Measurements from ENCODE around the gene PLP1.
A peak's percentile ranks its signal among the peaks of the same experiment; 100 is the strongest.
"Not testable (repeated sequence)": the region's sequence is repeated elsewhere in the genome, so short reads cannot be mapped to it uniquely, and the experiment has no call there.

PLP1 gene

DNA sequence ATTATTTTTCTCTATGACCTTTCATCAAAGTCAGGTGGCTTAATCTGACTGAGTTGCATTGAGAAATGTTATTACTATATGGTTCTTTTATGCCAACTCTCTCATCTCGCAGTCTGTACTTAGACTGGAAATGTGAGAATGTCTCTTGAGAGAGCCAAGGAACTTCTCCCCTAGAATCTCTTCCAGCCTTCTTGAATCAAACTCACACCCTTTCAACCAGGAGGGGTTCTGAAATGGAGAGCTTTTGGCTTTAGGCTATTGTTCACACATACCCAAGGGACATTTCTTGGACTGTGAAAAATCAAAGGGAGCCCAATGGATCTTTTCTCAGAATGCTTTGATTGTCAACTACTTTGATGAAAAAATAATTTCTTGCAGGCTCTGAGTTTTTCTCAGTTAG lies 5.1 kb downstream of the PLP1 start:
- DNase-seq = no peak

DNA sequence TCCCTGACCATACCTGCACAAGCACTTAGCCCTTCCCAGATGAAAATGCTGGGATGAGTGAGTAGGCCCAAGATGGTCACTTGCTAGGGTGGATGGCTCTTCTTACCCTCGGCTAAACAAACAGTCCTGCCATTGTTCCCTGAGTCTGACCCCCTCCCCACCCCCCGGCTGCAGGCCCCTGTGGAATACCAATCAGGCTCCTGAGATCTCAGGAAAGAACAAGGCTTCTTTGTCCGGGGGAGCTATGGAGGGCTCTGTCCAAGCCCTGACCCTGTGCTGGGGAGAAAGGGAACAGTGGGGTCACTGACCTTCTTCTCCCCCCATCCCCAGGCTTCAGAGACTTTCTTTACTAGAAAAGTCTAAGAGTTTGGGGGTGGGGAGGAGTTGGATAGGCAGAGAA lies 6.0 kb downstream of the PLP1 start:
- no peak for DNase-seq

DNA sequence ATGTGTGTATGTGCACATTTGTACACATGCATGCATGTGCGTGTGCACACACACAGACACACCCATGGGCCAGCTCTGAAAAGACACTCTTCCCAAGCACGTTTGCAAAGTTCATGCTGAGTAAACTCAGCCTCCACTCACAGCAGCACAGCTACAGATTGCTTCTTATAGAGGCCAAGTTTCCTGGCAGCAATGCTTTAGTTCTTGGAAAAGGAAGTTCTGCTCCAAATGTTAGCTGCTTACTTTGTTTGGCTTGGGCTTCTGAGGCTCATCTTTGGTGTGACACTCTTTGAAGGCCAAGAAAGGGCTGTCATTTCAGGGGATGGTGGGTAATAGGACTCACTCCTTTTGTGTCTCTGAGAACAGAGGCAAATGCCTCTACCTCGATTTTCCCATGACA lies 6.6 kb downstream of the PLP1 start:
- no peak for DNase-seq

DNA sequence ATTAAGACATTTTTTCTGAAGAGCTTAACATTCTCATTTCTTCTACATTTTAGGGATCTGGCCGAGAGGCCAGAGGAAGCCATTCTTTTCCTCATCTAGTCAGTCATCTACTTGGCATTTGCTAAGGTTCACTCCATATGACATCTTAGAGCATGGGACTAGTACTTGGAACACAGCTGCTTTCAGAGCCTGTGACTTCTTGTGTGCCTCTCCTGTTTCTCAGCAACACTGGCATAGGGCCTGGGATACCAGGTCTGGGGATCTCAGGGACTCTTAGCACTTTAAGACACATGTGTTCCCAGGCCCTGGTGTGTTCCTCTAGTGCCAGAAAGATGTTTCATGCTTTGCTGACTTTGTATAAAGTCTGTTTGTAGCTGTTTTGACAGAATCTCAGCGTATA lies 7.3 kb downstream of the PLP1 start:
- no peak for DNase-seq

DNA sequence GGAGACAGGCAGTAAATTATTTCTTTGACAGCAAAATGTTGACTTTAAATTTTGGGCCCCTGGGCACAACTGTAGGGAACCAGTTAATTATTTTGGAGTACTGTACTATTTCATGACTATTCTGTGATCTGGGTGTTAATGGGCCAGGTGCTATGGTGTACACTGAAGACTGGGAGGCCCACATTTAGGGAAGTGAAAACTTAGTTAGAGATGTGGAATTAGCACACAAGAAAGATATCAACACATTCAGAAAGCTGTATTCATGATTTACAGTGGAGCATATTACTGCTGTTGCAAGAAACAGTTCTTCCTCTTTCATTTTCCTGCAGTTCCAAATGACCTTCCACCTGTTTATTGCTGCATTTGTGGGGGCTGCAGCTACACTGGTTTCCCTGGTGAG lies 12.4 kb downstream of the PLP1 start:
- no peak for DNase-seq

DNA sequence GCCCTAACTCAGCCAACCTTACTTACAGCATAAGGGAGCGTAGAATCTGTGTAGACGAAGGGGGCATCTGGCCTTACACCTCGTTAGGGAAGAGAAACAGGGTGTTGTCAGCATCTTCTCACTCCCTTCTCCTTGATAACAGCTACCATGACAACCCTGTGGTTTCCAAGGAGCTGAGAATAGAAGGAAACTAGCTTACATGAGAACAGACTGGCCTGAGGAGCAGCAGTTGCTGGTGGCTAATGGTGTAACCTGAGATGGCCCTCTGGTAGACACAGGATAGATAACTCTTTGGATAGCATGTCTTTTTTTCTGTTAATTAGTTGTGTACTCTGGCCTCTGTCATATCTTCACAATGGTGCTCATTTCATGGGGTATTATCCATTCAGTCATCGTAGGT lies 14.6 kb downstream of the PLP1 start:
- no peak for DNase-seq

DNA sequence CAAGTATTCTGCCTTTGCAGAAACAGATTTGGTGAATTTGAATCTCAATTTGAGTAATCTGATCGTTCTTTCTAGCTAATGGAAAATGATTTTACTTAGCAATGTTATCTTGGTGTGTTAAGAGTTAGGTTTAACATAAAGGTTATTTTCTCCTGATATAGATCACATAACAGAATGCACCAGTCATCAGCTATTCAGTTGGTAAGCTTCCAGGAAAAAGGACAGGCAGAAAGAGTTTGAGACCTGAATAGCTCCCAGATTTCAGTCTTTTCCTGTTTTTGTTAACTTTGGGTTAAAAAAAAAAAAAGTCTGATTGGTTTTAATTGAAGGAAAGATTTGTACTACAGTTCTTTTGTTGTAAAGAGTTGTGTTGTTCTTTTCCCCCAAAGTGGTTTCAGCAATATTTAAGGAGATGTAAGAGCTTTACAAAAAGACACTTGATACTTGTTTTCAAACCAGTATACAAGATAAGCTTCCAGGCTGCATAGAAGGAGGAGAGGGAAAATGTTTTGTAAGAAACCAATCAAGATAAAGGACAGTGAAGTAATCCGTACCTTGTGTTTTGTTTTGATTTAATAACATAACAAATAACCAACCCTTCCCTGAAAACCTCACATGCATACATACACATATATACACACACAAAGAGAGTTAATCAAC lies 15.3 kb downstream of the PLP1 start:
- DNase-seq = no peak

DNA sequence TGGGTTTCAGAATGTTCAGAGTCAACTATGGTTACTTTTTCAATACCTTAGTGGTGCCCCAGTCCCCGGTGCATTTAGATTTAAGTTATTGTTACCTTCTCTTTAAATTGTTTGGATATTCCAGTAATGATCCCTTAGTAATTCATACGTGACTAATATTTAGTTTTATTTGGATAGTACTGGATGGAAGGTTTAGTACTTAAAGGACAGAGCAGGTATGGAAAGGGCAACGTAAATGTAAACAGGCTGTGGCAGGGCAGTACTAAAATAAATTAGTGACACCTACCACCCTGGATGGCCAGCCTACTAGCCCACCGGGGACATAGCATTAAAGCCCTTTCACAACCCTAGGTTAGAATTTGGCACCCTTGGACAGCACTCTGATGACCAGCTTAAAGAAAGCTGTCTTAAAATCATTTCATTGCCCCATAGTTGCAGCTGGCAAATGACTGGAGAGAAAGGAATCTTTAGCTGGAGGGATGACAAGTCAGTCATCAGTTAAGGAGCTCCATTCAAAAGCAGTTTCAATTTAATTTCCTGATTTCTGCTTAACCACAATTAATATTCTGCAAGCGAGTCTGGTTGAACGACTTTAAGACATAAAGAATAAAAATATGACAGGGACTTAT lies 16.4 kb downstream of the PLP1 start:
- no peak for DNase-seq

DNA sequence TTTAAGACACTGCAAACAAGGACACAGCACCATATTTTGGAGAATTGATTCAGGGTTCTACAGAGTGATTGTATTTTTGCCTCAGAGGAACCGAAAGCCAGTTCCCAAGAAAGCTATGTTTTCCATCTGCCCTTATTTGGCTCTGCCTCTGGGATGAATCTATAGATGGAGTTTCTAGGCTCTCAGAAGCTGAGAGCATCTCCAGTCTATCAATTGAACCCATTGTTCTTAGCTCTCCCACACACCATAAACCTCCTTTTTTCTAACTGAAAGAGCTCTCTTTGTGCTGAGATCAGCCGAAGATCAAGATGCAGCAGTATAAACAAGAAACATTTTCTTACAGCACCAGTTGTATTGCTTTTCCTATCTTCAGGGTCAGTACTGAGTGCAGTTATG lies 16.9 kb downstream of the PLP1 start:
- no peak for DNase-seq

DNA sequence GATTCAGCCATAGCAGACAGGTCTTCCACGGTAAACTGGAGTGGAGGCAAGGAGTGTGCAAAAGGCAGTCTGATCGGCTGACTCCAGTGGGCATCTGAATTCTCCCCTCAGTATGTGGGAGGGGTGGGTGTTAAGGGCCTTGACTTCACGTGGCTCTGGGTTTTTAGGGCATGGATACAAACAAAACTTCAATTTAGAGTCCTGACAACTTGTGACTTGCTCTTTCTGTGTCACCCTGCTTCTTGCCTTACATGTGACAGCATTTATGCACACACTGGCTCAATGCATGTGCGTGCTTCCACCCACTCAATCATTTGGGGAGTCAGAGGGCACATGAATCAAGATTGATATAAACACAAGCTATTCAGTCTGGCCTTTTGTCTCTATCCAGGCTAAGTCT lies 17.5 kb downstream of the PLP1 start:
- DNase-seq = no peak

DNA sequence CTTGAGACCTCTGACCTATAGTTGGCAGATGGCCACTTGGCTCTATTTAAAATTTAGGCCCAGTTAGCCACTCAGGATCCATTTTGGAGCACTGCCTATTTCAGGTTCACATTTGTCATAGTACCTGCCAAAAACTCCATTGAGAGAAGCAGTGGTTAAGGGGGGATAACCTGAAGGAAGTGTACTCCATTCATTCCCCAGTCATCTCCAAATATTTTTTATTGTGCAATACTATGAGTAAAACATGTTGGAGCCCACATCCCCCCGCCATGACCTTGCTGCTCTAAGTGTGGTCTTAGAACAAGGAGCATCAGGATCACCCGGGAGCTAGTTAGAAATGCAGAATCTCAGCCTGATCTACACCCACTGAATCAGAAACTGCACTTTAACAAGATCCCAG lies 21.1 kb downstream of the PLP1 start:
- no peak for DNase-seq

DNA sequence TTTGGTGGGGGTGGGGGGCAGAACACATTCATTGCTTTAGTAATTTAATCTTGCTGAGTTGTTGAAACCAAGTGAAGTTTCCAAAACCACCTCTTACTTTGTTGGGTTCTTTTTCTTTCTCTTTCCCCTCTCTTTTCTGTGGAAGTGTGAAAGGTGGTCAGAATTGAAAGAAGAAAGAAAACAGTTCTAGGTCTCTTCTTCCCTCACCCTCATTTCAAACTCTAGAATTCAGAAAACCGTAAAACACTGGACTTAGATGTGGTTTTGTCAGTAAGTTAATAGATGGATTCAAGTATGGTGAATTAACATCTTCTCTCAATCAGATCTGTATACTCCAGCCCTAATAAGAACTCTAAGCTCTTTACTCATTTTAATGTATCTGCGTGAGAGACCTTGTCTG lies 23.7 kb downstream of the PLP1 start:
- DNase-seq = no peak

DNA sequence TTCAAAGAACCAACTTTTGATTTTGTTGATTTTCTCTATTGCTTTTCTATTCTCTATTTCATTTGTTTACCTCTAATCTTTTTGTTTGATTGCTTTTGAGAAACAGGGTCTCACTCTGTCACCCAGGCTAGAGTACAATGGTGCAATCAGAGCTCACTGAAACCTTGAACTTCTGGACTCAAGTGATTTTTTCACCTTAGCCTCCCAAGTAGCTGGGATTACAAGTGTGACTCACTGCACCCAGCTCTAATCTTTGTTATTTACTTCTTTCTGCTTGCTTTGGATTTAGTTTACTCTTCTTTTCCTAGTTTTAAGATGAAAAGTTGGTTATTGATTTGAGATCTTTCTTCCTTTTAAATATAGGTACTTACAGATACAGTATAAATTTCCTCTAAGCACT lies 29.2 kb downstream of the PLP1 start:
- no peak for DNase-seq

DNA sequence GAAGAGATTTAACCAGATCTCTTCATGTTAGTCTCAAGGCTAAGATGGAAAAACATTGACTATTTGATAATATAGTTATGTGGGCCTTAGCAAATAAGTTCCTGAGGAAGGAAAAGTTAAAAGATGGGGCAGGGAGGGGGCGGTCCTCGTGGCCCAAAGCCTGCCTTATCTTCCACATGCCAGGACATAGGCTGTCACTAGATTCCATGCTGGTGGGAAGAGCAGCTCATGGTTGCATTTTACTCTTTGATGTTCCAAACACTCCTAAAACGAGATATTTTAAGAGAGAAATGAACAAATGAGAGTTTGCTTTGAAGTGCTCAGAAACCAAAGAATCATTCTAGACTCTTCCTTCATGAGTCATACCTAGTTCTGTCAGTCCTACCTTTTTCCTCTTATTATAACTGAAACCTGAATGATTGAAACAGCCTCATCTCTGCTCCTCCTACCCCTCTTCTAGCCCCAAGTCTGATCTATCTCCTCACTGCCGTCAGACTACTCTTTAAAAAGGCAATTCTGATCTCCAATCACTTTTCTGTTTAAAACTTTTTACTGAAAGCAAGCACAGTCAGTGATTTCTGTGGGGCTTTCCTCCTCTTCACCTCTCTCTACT lies 30.3 kb downstream of the PLP1 start:
- no peak for DNase-seq

DNA sequence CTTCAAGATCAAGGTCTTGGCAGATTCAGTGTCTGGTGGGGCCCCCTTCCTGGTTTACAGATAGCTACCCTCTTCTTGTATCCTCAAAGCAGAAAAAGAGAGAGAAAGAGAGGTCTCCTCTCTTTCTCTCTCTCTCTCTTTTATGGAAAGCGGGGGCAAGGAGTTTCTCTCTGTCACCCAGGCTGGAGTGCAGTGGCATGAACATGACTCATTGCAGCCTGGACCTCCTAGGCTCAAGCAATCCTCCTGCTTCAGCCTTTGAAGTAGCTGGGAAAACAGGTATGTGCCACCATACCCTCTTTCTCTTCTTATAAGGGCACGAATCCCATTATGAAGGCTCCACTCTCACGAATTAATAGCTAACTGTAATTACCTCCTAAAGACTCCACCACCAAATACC lies 35.2 kb downstream of the PLP1 start:
- DNase-seq = no peak

DNA sequence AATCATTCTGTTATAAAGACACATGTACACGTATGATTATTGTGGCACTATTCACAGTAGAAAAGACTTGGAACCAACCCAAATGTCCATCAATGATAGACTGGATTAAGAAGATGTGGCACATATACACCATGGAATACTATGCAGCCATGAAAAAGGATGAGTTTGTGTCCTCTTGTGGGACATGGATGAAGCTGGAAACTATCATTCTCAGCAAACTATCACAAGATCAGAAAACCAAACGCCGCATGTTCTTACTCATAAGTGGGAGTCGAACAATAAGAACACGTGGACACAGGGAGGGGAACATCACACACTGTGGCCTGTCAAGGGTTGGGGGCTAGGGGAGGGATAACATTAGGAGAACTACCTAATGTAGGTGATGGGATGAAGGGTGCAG lies 40.5 kb downstream of the PLP1 start:
- DNase-seq = not testable (repeated sequence)

DNA sequence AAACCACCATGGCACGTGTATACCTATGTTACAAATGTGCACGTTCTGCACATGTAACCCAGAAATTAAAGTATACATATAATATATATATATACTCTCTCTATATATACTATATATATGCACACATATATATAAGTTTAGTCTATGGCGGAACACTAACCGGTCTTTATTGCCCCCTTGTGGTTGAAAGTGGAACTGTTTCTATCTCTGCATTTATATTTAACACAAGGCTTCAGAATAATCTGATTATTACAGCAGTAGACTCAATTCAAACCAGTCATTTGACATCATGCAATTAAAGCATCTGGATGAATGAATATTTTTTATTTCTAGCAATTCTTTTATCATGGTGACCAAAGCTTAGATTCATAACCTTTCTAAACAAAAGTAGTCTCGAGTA lies 40.9 kb downstream of the PLP1 start:
- peak; percentile 21 for DNase-seq

DNA sequence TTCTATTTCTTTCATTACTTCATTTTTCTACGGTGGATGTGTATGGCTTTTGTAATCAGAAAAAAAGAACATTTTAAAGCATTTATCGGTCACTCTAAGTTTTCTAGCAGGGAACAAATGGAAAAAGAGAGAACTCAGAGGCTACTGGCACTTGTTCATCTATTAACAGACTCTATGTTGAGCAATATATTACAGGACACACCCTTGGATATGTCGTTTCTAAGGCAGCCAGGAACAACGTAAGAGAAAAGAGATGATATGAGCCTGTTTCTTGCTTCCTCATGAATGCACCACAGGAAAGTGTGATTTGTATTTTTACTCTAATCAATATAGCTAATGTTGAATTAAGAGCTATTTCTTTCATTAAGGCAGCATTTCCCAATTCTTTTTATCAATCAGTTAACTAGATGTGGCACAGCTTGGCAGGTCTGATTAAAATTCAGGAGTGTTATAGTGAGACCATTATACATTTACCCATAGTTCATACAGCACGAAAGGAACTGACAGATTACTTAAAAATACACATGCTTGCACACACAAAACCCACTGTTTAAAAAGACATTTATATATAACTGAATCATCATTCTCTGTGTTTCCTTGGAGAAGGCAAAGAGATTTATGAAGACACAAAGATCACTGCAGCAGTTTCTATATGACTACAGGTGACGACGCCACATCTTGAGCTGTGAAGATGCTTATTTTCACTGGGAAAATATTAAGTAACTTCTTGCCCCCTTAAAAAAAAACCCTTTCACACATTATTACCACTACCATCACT lies 42.4 kb downstream of the PLP1 start:
- DNase-seq = no peak

DNA sequence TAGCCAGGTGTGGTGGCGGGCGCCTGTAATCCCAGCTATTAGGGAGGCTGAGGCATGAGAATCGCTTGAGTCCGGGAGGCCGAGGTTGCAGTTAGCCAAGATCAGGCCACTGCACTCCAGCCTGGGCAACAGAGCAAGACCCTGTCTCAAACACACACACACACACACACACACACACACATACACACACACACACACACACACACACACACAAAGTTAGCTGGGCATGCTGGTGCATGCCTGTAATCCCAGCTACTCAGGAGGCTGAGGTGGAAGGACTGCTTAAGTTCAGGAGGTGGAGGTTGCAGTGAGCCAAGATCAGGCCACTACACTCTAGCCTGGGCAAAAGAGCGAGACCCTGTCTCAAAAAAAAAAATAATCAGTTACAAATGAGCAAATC lies 44.2 kb downstream of the PLP1 start:
- DNase-seq = not testable (repeated sequence)

DNA sequence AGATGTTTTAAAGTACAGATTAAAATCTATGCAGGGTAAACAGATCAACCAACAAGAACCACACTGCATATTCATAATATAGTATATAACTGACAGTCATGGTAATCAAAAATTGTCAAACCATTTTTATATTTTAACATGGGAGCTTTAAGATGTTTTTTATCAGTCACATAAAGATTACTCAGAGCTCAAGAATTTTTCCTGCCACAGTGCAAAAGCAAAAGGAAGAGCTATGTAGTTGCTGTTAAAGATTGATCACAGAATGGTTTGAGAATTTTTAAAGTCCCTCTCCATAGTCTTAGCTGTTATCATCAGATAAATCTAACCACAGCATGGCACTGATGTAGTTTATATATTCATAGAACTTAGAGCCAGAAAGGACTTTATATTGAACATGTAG lies 47.0 kb downstream of the PLP1 start:
- DNase-seq = no peak

DNA sequence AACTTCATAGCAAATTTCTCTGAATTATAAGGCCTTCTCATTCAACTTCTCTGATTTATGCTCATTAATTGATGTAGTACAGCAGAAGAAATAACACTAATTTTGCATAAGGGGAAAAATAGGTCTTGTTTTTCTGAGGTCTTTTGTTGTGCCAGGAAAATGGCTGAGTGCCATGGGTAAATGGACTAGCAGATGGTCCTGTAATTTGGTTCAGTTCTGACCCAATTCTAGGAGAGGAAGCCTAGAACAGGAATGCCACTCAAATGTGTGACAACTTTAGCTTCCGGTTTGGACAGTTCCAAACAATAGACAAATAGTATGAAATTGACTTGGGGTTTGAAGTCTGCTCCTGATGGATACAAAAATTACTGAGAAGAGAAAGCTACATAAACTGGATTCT lies 49.2 kb downstream of the PLP1 start:
- no peak for DNase-seq

DNA sequence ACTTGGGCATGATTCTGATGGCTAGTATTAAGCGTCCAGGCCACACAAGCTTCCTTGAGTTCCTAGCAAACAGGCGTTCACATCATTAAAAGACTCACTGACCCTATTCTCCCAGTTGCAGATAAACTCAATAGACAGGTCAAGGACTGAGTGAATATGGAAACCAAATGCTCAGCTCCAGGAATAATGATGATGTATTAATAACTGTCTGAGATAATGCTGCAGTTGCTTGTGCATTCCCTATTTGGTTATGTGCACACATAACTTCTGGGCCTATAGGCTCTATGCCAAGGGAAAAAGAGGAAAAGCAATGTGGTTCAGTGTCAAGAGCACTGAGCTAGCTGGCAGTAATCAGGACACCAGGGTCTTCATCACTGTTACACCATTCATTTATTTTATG lies 51.9 kb downstream of the PLP1 start:
- DNase-seq = no peak

DNA sequence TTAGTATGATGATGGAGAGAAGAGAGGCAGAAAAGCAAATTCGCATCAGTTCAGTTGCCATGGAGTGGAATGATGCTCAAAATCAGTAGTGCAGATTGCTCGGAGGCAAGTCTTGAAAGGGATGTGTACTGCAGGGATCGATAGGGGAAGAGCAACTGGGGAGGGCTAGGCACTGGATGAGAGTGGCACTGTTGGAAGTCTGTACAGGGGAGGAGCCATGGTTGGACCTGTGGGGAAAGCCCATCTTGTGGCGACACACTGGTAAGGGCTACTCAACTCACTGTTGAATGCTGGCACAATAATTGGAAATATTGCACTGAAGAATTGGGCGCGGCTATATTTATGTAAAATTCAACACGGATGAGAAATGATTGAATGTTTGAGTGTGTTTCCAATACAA lies 54.2 kb downstream of the PLP1 start:
- no peak for DNase-seq

DNA sequence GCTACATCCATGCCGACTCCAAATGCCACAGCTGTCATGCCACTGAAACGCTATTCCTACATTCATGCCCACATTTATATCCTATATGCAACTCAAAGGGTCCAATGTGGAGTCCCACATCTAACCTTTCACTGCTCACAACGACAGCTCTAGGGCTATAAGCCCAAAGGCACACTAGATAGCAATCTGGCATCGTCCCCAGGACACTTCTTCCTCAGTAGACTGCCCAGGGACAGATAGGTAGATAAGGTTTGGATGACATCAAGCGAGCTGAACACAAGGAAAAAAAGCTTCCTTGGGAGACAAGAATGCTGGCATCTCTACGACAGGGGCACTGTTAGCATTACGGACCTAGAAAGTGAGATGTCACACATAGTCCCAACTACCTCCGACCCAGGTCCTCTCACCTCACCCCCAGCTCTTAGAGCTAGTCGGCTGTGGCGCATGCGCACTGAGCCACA lies 54.7 kb downstream of the PLP1 start:
- peak; percentile 46 for DNase-seq
